ENCODE results near the gene BLMH.

- TF ChIP-seq SPI1 (IDR thresholded peaks at IDR 0.05; ENCODE audit: borderline replicate concordance, low read depth, low read length), result no peak
- TF ChIP-seq CHD1 (IDR thresholded peaks at IDR 0.05; ENCODE audit: low read length), result no peak
- no peak for TF ChIP-seq ATF2 (CRISPR knock-in tag; IDR thresholded peaks at IDR 0.05)
- TF ChIP-seq CTCF (IDR thresholded peaks at IDR 0.05 in 2 of 3, conservative IDR thresholded peaks at IDR 0.05 in 1 of 3; ENCODE audit: insufficient read depth in 2 of 3, low read depth in 1 of 3, low read length in 3 of 3), result no peak
- TF ChIP-seq RAD21 (CRISPR knock-in tag; conservative IDR thresholded peaks at IDR 0.05 in 1 of 2, IDR thresholded peaks at IDR 0.05 in 1 of 2), result no peak
- no peak for TF ChIP-seq MTA3 (IDR thresholded peaks at IDR 0.05; ENCODE audit: borderline replicate concordance)
- TF ChIP-seq ZNF77 (CRISPR knock-in tag; IDR thresholded peaks at IDR 0.05), result no peak
- no peak for TF ChIP-seq POLR2A (conservative IDR thresholded peaks at IDR 0.05)
- TF ChIP-seq PTBP1 (IDR thresholded peaks at IDR 0.05; ENCODE audit: low read depth, low read length), result no peak
- no peak for TF ChIP-seq CREM (IDR thresholded peaks at IDR 0.05; ENCODE audit: low read depth)
- no peak for TF ChIP-seq SRF (CRISPR knock-in tag; IDR thresholded peaks at IDR 0.05)
- no peak for TF ChIP-seq MAX (CRISPR knock-in tag; IDR thresholded peaks at IDR 0.05)
Observed at GRCh38 chr17:30339086-30339485, 47.3 kb upstream of the BLMH start.

Data from K562 (cell line).